HL-60 (cell line): Measurements from ENCODE around the gene FBN1.

ENCODE experiments used
- POLR2AphosphoS5 ChIP-seq: IDR thresholded peaks from 2 replicates; pipeline ENCODE4 v1.6.1; 2012; ENCODE audit warnings: low read depth
- TF ChIP-seq, protein P1 (sequence below): IDR thresholded peaks from one replicate; pipeline ENCODE4 v1.5.1; 2011; ENCODE audit warnings: low read length, control low read depth, inconsistent platforms; ENCODE audit not compliant: insufficient read depth
- TF ChIP-seq, protein P2 (sequence below): IDR thresholded peaks from 2 replicates; pipeline ENCODE4 v1.6.1; 2012; ENCODE audit warnings: low read depth; ENCODE audit not compliant: insufficient replicate concordance

DNA sequence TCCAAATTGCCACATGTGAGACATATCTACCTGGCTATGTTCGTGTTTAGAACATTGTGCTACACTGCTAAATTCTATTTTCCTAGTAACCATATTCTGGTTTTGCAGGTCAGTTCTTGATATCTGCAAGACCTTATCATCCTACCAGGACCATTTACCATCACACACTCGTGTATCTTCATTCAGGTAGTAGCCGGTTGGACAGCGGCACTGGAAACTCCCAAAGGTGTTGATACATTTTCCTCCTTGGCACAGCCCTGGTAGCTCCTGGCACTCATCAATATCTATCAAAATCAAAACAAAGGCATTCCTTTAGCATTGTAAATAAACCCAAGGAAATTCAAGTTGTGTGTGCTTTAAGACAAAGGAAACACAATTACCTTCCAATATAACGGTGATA, 180.1 kb downstream of the FBN1 start:
- TF ChIP-seq, protein P1, sequence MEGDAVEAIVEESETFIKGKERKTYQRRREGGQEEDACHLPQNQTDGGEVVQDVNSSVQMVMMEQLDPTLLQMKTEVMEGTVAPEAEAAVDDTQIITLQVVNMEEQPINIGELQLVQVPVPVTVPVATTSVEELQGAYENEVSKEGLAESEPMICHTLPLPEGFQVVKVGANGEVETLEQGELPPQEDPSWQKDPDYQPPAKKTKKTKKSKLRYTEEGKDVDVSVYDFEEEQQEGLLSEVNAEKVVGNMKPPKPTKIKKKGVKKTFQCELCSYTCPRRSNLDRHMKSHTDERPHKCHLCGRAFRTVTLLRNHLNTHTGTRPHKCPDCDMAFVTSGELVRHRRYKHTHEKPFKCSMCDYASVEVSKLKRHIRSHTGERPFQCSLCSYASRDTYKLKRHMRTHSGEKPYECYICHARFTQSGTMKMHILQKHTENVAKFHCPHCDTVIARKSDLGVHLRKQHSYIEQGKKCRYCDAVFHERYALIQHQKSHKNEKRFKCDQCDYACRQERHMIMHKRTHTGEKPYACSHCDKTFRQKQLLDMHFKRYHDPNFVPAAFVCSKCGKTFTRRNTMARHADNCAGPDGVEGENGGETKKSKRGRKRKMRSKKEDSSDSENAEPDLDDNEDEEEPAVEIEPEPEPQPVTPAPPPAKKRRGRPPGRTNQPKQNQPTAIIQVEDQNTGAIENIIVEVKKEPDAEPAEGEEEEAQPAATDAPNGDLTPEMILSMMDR = no peak
- no peak for TF ChIP-seq POLR2AphosphoS5
- TF ChIP-seq, protein P2, sequence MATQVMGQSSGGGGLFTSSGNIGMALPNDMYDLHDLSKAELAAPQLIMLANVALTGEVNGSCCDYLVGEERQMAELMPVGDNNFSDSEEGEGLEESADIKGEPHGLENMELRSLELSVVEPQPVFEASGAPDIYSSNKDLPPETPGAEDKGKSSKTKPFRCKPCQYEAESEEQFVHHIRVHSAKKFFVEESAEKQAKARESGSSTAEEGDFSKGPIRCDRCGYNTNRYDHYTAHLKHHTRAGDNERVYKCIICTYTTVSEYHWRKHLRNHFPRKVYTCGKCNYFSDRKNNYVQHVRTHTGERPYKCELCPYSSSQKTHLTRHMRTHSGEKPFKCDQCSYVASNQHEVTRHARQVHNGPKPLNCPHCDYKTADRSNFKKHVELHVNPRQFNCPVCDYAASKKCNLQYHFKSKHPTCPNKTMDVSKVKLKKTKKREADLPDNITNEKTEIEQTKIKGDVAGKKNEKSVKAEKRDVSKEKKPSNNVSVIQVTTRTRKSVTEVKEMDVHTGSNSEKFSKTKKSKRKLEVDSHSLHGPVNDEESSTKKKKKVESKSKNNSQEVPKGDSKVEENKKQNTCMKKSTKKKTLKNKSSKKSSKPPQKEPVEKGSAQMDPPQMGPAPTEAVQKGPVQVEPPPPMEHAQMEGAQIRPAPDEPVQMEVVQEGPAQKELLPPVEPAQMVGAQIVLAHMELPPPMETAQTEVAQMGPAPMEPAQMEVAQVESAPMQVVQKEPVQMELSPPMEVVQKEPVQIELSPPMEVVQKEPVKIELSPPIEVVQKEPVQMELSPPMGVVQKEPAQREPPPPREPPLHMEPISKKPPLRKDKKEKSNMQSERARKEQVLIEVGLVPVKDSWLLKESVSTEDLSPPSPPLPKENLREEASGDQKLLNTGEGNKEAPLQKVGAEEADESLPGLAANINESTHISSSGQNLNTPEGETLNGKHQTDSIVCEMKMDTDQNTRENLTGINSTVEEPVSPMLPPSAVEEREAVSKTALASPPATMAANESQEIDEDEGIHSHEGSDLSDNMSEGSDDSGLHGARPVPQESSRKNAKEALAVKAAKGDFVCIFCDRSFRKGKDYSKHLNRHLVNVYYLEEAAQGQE = peak; percentile 26
